Stomach (tissue), 4 donors: ENCODE measurements around the gene UBE2L5.

ENCODE experiments used
- CTCF ChIP-seq, 7 experiments: fragments of 450-650 bp in 4 of 7; fragments of 200-600 bp in 3 of 7; sonication (generic) in 3 of 7; IDR thresholded peaks; one replicate each; pipeline ENCODE4 v1.5.1; 2016 to 2019; ENCODE audit warnings: antibody characterized with exemption in 7 of 7, control low read depth in 2 of 7, mild to moderate bottlenecking in 1 of 7
- POLR2A ChIP-seq, 4 donors: fragments of 450-650 bp; IDR thresholded peaks; one replicate each; pipeline ENCODE4 v1.6.1; 2016; ENCODE audit warnings: antibody characterized with exemption in 4 of 4, control low read depth in 2 of 4, mild to moderate bottlenecking in 1 of 4, moderate library complexity in 1 of 4

GRCh38 chr13:30403456-30403855 lies 18.8 kb upstream of the UBE2L5 start:
- TF ChIP-seq CTCF (IDR thresholded peaks at IDR 0.05) (no peak), POLR2A (IDR thresholded peaks at IDR 0.05) (no peak)
